Activated CD4-positive, alpha-beta T cell treated with anti-CD3 and anti-CD28 coated beads, Interleukin-2, Interleukin-4, amounts not matched to agents 100 ng/mL and 50 ng/mL, durations not matched to agents 16 hours and 8 hours (primary cell): ENCODE results near the gene GATC.

ENCODE experiments used
- DNase-seq: peaks from one replicate; pipeline ENCODE4 v3.0.0-alpha.2; 2020; ENCODE audit warnings: low spot score

The GATC gene

GRCh38 chr12:120497524-120498150 is 51.4 kb downstream of the GATC start:
- DNase-seq: no peak

- no peak for DNase-seq
Observed at GRCh38 chr12:120498870-120499515, 52.7 kb downstream of the GATC start.

GRCh38 chr12:120500581-120500980 is 54.3 kb downstream of the GATC start:
- DNase-seq: no peak

GRCh38 chr12:120504587-120504986 is 58.3 kb downstream of the GATC start:
- DNase-seq: no peak

- no peak for DNase-seq
Observed at GRCh38 chr12:120508537-120508936, 62.3 kb downstream of the GATC start.
